GM18520 (cell line): ENCODE measurements around the gene HAS3.
"Not testable (repeated sequence)": the region's sequence is repeated elsewhere in the genome, so short reads cannot be mapped to it uniquely, and the experiment has no call there.

Experiments
- ATAC-seq: cut with Tn5 transposase; IDR thresholded peaks from one replicate; pipeline ENCODE4 v1.9.1; 2021; ENCODE audit not compliant: unreplicated experiment

The HAS3 gene

DNA sequence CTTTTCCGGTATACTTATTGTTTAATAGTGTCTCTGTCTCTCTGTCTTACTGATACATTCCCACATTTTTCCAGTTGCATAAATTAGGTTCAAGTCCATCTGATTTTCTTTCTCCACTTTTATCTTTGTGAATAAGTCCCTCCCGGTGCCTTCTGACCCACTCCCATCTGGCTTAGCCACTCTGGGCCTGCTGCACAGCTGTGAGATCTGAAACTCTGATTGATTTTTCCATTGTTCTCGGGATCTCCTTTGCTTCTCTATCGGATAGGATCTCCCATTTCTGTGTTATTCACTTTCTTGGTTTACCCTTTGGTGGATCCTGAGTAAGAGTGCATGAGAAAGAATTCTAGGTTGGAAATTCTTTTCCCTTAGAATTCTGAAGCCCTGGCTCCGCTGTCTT lies 35.6 kb downstream of the HAS3 start:
- ATAC-seq: no peak

DNA sequence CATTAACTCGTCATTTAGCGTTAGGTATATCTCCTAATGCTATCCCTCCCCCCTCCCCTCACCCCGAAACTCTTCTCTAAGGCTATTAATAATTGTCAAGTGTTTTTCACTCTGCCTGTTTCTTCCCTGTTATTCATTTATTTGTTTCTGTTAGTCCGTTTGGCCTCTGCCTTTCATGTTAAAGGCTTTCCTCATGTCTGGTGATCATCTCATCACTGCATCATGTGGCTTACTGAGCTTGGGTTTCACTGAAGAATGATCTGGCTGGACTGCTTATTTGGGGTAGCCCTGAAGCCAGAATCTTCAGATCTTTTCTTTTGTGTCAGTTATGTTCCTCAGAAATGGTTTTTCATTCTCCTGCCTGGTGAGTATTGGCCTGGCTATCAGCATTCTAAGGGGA lies 36.5 kb downstream of the HAS3 start:
- no peak for ATAC-seq

DNA sequence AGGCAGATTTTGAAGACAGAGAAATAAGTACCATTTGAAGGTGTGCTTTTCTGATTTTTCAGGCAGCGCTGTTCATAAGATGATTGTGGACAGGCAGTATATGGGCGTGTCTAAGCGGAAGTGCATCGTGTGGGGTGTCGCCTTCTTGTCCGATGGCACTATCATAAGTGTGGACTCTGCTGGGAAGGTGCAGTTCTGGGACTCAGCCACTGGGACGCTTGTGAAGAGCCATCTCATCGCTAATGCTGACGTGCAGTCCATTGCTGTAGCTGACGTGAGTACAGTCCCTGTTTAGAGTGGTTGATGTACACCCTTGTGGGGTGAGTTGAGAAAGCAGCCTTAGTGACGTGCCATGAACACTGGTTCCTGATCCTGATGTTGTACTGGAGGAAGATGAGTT lies 37.7 kb downstream of the HAS3 start:
- no peak for ATAC-seq

DNA sequence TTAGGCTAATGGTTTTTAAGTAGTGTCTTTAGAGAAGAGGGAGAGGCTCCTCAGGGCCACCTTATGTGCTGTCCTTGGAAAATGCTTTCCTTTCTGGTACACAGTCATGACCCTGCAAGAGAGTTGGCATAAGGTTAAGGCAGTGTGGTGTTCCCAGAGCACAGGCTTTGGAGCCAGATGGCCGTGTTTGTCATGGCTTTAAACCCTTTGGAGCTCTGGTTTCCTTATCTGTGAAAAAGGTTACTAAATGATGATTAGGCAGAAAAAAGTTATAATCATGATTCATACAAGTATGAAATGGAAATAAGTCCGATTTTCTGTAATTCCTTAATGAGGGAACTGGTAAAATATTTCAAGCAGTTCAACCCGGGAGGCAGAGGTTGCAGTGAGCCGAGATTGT lies 40.2 kb downstream of the HAS3 start:
- no peak for ATAC-seq

GRCh38 chr16:69149621-69150020 lies 44.2 kb downstream of the HAS3 start:
- not testable (repeated sequence) for ATAC-seq

DNA sequence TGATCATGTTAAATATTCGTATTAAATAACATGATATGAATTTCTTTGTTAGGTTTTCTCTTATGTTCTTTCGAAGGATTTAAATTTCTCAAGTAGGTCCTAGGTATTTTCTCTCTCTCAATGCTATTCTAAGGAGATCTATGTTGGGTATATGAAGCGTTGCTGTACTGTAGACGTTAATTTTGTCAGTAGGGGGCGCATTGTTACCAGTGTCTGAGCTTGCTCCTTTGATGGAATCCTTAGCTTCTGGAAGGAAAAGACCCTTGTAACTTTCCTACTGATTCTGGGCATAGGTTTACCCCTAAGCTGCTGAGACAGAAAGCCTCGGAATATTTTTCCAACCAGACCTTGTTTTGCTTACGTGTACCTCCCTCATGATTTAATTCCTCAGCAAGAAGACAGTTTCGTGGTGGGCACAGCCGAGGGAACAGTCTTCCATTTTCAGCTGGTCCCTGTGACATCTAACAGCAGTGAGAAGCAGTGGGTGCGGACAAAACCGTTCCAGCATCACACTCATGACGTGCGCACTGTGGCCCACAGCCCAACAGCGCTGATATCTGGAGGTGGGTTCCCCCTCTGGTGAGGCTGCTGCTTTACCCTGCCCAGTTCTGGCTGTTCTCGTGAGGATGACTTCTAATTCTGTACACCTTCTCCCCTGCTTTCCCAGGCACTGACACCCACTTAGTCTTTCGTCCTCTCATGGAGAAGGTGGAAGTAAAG lies 44.9 kb downstream of the HAS3 start:
- ATAC-seq: no peak

GRCh38 chr16:69157196-69157595 lies 51.7 kb downstream of the HAS3 start:
- no peak for ATAC-seq

DNA sequence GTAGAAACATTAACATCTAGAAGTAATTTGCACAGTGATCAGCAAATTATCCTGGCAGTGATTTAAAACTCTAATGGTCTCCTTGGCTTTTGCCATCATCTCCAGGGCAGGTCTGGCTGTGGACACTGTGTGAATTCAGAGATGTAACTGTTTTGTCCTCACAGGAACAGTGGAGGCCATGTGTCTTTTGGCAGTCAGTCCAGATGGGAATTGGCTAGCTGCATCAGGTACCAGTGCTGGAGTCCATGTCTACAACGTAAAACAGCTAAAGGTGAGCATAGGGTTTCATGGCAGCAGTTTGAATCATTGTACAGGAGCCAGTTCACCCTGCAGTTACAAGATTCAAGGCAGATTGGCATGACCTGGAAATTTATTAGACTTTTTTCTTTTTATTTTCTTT lies 54.7 kb downstream of the HAS3 start:
- no peak for ATAC-seq

DNA sequence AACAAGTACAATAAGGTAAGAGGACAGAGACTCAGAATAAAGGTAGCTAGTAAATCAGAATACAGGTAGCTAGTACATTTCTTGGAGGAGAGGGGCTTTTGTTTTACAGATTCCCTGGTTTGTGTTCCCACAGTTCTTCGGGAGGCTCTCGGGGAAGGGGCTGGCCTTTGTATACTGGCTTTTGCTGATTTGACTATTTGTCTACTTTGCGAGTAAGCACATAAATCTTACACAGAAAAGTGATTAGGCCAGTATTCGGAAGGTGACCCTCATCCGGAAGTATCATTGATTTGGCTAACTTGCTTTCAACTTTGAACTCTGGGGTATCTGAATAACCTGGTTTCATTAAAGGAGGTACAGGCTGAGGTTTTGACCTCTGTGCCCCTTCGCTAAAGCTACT lies 60.1 kb downstream of the HAS3 start:
- ATAC-seq: no peak

DNA sequence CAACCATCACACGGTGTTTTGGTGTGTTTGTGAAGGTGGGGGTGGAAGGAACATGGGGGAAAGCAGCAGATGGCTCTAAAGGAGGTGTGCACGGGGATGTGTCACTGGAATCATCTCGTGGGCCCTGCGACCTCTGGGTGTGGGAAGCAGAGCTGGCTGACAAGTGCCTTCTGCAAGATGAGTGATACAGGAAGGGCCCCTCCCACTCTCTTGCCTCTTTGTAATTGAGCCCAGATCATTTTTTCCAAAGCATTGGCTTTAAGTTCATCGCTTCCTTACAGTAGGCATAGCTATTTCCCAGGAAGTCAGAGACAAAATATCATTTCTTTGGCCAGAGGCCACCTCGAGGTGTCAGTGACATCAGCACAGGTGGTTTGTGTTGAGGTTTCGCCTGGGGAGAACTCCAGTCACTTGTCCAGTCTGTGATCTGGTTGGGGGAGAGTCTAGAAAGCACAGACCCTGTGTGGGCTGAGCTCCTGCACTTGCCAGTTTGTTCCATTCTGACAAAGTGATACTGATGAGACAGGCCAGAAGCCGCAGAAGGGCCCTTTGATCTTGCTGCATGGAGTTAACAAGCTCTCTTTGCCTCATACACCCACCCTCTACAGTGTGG lies 60.9 kb downstream of the HAS3 start:
- no peak for ATAC-seq

- ATAC-seq: no peak
These were observed 61.8 kb downstream of the HAS3 start for GRCh38 chr16:69166946-69167930.
